ENCODE results near the gene TFIP11. TPM values are rescaled to one million over a fixed set of nuclear protein-coding genes. Genes with fewer than 3 reads are reported as not detected.

The TFIP11 gene
- total and polyA plus RNA-seq, 2 of the 8 experiments (the other 6 are each of a cell fraction or from before 2014, with no cell fraction given) = 18.1 to 28.3 TPM

GRCh38 chr22:26463101-26463661 lies 49.1 kb downstream of the TFIP11 start:
- DNase-seq (ENCODE audit: low read depth in 1 of 2, low spot score in 2 of 2) (no peak), FAIRE-seq (no peak)
- Histone ChIP-seq H2BK15ac (ENCODE audit: low read length) (no peak overlapping the region), H3K23ac (ENCODE audit: insufficient read length) (no peak overlapping the region), H3K27ac (ENCODE audit: low read depth, low read length) (no peak overlapping the region), H3K4me1 (replicated peaks in 1 of 4; ENCODE audit: control insufficient read depth in 3 of 4, insufficient read depth in 4 of 4, low read length in 3 of 4) (no peaks in the 10 kb centered on the region), H3K36me3 (ENCODE audit: control insufficient read depth in 2 of 4, insufficient read depth in 4 of 4, low read length in 3 of 4) (peaks cover 11 to 63% (median 39%) of the 10 kb centered on the region in 4 experiments), H3K4ac (replicated peaks; ENCODE audit: insufficient read length, low read depth, low read length) (no peak overlapping the region), H2BK12ac (ENCODE audit: low read depth, low read length) (no peak overlapping the region), H3K27me3 (replicated peaks in 1 of 4; ENCODE audit: control insufficient read depth in 3 of 4, extremely low read depth in 1 of 4, insufficient read depth in 3 of 4, low read length in 3 of 4) (no peaks in the 10 kb centered on the region), H3K9me3 (ENCODE audit: insufficient read depth in 2 of 2, low read depth in 1 of 2, low read length in 1 of 2) (no peaks in the 10 kb centered on the region), H4K5ac (ENCODE audit: insufficient read length, low read depth, low read length) (no peak overlapping the region), H4K20me1 (replicated peaks in 1 of 2; ENCODE audit: control insufficient read depth in 1 of 2, insufficient read depth in 2 of 2, low read length in 2 of 2) (peaks cover under 1 to 9% of the 10 kb centered on the region in 2 experiments), H2AFZ (ENCODE audit: low read length) (no peak overlapping the region), H2BK120ac (replicated peaks; ENCODE audit: low read depth, low read length) (no peak overlapping the region), H3K23me2 (ENCODE audit: low read depth, low read length) (no peaks in the 10 kb centered on the region), H3K9ac (replicated peaks in 1 of 4; ENCODE audit: extremely low read depth in 1 of 4, low read depth in 3 of 4, low read length in 3 of 4) (no peak overlapping the region), H4K91ac (replicated peaks; ENCODE audit: insufficient read length, low read length) (no peak overlapping the region), H2AK5ac (ENCODE audit: low read depth, low read length) (no peak overlapping the region), H2BK20ac (ENCODE audit: low read length) (no peak overlapping the region), H3K14ac (ENCODE audit: insufficient read length) (no peak overlapping the region), H3K4me2 (ENCODE audit: insufficient read depth in 1 of 2, low read depth in 2 of 2, low read length in 2 of 2) (no peak overlapping the region), H2BK5ac (ENCODE audit: low read depth, low read length) (no peak overlapping the region), H3K18ac (ENCODE audit: extremely low read depth, low read length) (no peak overlapping the region), H3K79me1 (ENCODE audit: low read depth, low read length) (0 out of 2 replicates have a peak, but pooled peaks cover 2% of the 10 kb centered on the region), H4K8ac (ENCODE audit: extremely low read depth, insufficient read depth, low read length) (no peak overlapping the region), H3K79me2 (ENCODE audit: control insufficient read depth in 1 of 2, insufficient read depth in 2 of 2, low read length in 2 of 2) (peaks cover 0 to 2% of the 10 kb centered on the region in 2 experiments; a peak in 1 of 4 replicates), H3K4me3 (ENCODE audit: extremely low read depth in 1 of 4, insufficient read depth in 2 of 4, low read depth in 3 of 4, low read length in 4 of 4) (no peak overlapping the region), H3K56ac (replicated peaks; ENCODE audit: insufficient read length, low read depth, low read length) (no peak overlapping the region)
- POLR2A ChIA-PET (ENCODE audit: partially characterized antibody) = interaction anchor here (0.6 to 1.5 kb wide), 5 partner anchors 10 to 359 kb away, joined by 3 to 5 read pairs (median 3); partner anchors contain the start of genes HPS4 and SRRD
- TF ChIP-seq NRF1 (IDR thresholded peaks at IDR 0.05; ENCODE audit: low read depth, low read length) = no peak
- CTCF ChIA-PET (ENCODE audit: partially characterized antibody) = interaction anchor here (0.5 to 7.8 kb wide), 14 partner anchors 8 to 1467 kb away, joined by 3 to 98 read pairs (median 6); no protein-coding TSS in a partner anchor
- 90% methylated on average over 10 of the region's 10 CpGs; no CpG with 5 or more reads in 1 of the 2 experiments for WGBS, 2 experiments (ENCODE audit: extremely low coverage in 1 of 2, insufficient coverage in 1 of 2, insufficient read length in 1 of 2, insufficient replicate concordance in 2 of 2, low coverage in 1 of 2, low lambda C conversion rate in 2 of 2, missing lambda C conversion rate in 1 of 2)
